Adipocyte (in vitro differentiated cells): ENCODE results near the gene HDAC11.
"Not testable (repeated sequence)": the region's sequence is repeated elsewhere in the genome, so short reads cannot be mapped to it uniquely, and the experiment has no call there.

ENCODE experiments used
- DNase-seq: peaks from one replicate; pipeline ENCODE4 v3.0.0-alpha.2; 2015; ENCODE audit warnings: low read depth
- H3K27me3 ChIP-seq: replicated peaks from 2 replicates; pipeline ENCODE4 v1.7.0; 2013; ENCODE audit warnings: mild to moderate bottlenecking, low read length, moderate library complexity; ENCODE audit not compliant: control insufficient read depth, insufficient read depth
- H3K36me3 ChIP-seq: 2 replicates; pipeline ENCODE4 v1.7.0; 2013; ENCODE audit warnings: low read length, mild to moderate bottlenecking, moderate library complexity; ENCODE audit not compliant: control insufficient read depth, insufficient read depth, severe bottlenecking
- H3K4me1 ChIP-seq: 2 replicates; pipeline ENCODE4 v1.7.0; 2013; ENCODE audit warnings: mild to moderate bottlenecking, low read length, moderate library complexity; ENCODE audit not compliant: control insufficient read depth, insufficient read depth
- H3K4me3 ChIP-seq: 2 replicates; pipeline ENCODE4 v1.7.0; 2013; ENCODE audit warnings: mild to moderate bottlenecking, low read length, moderate library complexity
- H3K9ac ChIP-seq: 2 replicates; pipeline ENCODE4 v1.7.0; 2013; ENCODE audit warnings: mild to moderate bottlenecking, low read length, moderate library complexity
- H3K9me3 ChIP-seq: 2 replicates; pipeline ENCODE4 v1.7.0; 2013; ENCODE audit warnings: mild to moderate bottlenecking, low read length, moderate library complexity; ENCODE audit not compliant: control insufficient read depth

The HDAC11 gene

GRCh38 chr3:13495921-13496723 is 16.0 kb downstream of the HDAC11 start:
- no peaks in the 10 kb centered on the region for H3K27me3 ChIP-seq
- H3K36me3 ChIP-seq: no peaks in the 10 kb centered on the region
- H3K4me1 ChIP-seq: peaks cover 23% of the 10 kb centered on the region
- no peaks in the 10 kb centered on the region for H3K9me3 ChIP-seq
- H3K4me3 ChIP-seq: peak overlapping the region; percentile 31
- peak overlapping the region; percentile 79 for H3K9ac ChIP-seq
- DNase-seq: peak; percentile 94

DNA sequence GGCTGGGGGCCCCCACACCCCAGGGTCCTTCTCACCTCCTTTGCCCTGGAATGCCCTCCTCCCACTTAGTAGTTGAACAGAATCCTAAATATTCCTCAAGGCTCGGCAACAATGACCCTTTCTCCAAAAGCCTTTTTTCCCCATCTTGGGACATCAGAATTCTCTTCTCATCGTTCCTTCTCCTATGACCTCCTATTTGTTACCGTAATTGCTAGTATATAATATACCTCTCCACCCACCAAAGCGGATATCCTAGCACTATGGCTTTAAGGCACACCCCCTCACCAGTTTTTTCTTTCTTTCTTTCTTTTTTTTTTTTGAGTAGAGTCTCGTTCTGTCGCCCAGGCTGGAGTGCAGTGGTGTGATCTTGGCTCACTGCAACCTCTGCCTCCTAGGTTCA is 16.8 kb downstream of the HDAC11 start:
- Histone ChIP-seq H3K4me1 (peaks cover 23% of the 10 kb centered on the region), H3K9ac (peak overlapping the region; percentile 79), H3K4me3 (peak overlapping the region; percentile 31), H3K9me3 (no peaks in the 10 kb centered on the region), H3K27me3 (no peaks in the 10 kb centered on the region), H3K36me3 (no peaks in the 10 kb centered on the region)
- DNase-seq: no peak

- peak overlapping the region; percentile 79 for H3K9ac ChIP-seq
- DNase-seq: peak; percentile 55
Observed at GRCh38 chr3:13497386-13497785, 17.3 kb downstream of the HDAC11 start.

GRCh38 chr3:13498354-13499060 is 18.4 kb downstream of the HDAC11 start:
- H3K4me1 ChIP-seq: peaks cover 23% of the 10 kb centered on the region
- no peaks in the 10 kb centered on the region for H3K36me3 ChIP-seq
- no peak overlapping the region for H3K4me3 ChIP-seq
- peak overlapping the region; percentile 79 for H3K9ac ChIP-seq
- no peaks in the 10 kb centered on the region for H3K9me3 ChIP-seq
- H3K27me3 ChIP-seq: no peaks in the 10 kb centered on the region
- DNase-seq: no peak

More at GRCh38 chr3:13497386-13497785, 17.3 kb downstream of the HDAC11 start:
- no peaks in the 10 kb centered on the region for H3K9me3 ChIP-seq
- H3K27me3 ChIP-seq: no peaks in the 10 kb centered on the region
- no peak overlapping the region for H3K4me3 ChIP-seq
- H3K36me3 ChIP-seq: no peaks in the 10 kb centered on the region
- H3K4me1 ChIP-seq: peaks cover 23% of the 10 kb centered on the region

GRCh38 chr3:13499246-13499645 is 19.1 kb downstream of the HDAC11 start:
- peaks cover 23% of the 10 kb centered on the region for H3K4me1 ChIP-seq
- H3K4me3 ChIP-seq, H3K36me3 ChIP-seq, H3K27me3 ChIP-seq, H3K9ac ChIP-seq, DNase-seq, H3K9me3 ChIP-seq: not testable (repeated sequence)

GRCh38 chr3:13500133-13500885 is 20.2 kb downstream of the HDAC11 start:
- Histone ChIP-seq H3K4me1 (peaks cover 23% of the 10 kb centered on the region), H3K36me3 (no peaks in the 10 kb centered on the region), H3K9me3 (no peaks in the 10 kb centered on the region), H3K27me3 (no peaks in the 10 kb centered on the region), H3K9ac (no peak overlapping the region), H3K4me3 (no peak overlapping the region)
- no peak for DNase-seq

DNA sequence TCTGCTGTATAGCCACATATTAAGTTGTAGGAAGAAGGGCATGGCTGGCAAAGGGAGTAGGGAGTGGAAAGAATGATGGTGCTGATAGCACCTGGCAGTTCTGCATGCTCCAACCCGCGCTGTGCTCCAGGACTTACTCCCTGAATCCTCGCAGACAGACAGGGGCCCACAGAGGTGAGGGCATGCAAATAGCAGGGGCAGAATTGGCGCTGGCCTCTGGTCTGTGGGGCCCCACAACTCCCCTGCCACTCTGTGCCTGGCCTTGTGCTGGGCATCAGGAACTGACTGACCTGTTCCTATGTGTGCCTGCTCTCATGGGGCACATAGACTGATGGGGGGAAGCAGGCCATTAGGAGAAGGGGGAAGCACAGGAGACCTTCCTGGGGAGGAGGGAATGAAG is 20.9 kb downstream of the HDAC11 start:
- H3K4me1 ChIP-seq: peaks cover 23% of the 10 kb centered on the region
- H3K9me3 ChIP-seq: no peaks in the 10 kb centered on the region
- H3K27me3 ChIP-seq: no peaks in the 10 kb centered on the region
- no peaks in the 10 kb centered on the region for H3K36me3 ChIP-seq
- H3K4me3 ChIP-seq: no peak overlapping the region
- no peak for DNase-seq
- peak overlapping the region; percentile 20 for H3K9ac ChIP-seq

GRCh38 chr3:13501521-13501920 is 21.4 kb downstream of the HDAC11 start:
- DNase-seq: no peak
- Histone ChIP-seq H3K4me1 (peaks cover 22% of the 10 kb centered on the region), H3K36me3 (no peaks in the 10 kb centered on the region), H3K4me3 (no peak overlapping the region), H3K27me3 (no peaks in the 10 kb centered on the region), H3K9ac (peak overlapping the region; percentile 20), H3K9me3 (no peaks in the 10 kb centered on the region)

DNA sequence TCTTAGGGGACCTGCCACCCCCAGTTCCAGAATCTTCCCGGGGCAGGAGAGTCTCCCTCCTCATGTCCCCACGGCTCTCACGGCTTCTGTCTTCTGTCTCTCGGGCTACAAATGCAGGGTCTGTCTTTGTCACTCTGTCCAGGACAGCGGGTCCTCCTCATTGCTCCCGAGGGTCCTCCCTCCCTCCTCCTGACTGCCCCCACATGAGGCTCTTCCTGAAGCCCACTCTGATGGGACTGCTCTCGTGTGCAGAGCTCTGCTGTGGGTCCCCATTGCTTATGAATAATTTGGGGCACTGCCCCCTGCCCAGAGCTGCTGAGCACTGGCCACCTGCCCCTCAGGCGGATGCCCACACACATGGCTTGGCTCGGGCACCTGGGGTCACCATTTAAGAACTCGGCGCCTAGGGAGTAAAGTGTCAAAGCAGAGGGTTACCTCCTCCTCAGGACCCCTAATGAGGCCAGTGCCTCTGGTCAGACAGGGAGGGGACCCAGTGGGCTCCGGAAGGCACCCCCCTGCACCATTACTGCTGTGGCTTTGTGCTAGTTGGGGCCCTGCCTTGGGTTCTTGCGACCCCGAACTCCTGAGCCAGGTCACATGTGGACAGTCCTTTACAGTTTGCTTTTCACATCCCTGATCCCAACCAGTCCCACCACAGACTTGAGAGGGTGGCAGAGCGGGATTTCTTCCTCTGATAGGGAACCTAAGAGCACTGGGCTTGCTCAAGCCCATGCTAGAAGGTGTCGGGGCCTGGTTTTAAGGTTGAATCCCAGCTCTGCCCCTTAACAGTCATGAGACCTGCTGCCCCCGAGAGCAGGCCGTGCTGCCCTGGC is 22.1 kb downstream of the HDAC11 start:
- no peaks in the 10 kb centered on the region for H3K36me3 ChIP-seq
- H3K9me3 ChIP-seq: no peaks in the 10 kb centered on the region
- DNase-seq: no peak
- no peak overlapping the region for H3K9ac ChIP-seq
- H3K4me3 ChIP-seq: no peak overlapping the region
- peaks cover 16% of the 10 kb centered on the region for H3K4me1 ChIP-seq
- no peaks in the 10 kb centered on the region for H3K27me3 ChIP-seq

DNA sequence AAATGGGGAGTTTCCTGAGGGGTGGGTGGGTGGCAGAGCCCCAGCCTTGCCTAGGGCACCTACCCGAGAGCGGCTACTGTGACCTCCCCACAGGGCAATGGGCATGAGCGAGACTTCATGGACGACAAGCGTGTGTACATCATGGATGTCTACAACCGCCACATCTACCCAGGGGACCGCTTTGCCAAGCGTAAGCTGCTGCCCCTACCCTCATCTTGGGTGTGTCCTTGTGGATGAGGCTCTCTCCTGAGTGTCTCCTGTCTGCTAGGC is 22.6 kb downstream of the HDAC11 start:
- no peaks in the 10 kb centered on the region for H3K9me3 ChIP-seq
- H3K9ac ChIP-seq: no peak overlapping the region
- H3K27me3 ChIP-seq: no peaks in the 10 kb centered on the region
- H3K4me3 ChIP-seq: no peak overlapping the region
- DNase-seq: no peak
- peaks cover 16% of the 10 kb centered on the region for H3K4me1 ChIP-seq
- H3K36me3 ChIP-seq: no peaks in the 10 kb centered on the region
